GM18867 (cell line): ENCODE results near the gene GEMIN7.

ENCODE experiments used
- ATAC-seq: cut with Tn5 transposase; IDR thresholded peaks from one replicate; pipeline ENCODE4 v1.9.1; 2021; ENCODE audit warnings: mild to moderate bottlenecking, moderate library complexity; ENCODE audit not compliant: unreplicated experiment

Gene GEMIN7

GRCh38 chr19:45125360-45125759 is 46.3 kb downstream of the GEMIN7 start:
- no peak for ATAC-seq

- no peak for ATAC-seq
Observed at GRCh38 chr19:45125975-45126493, 47.0 kb downstream of the GEMIN7 start.

DNA sequence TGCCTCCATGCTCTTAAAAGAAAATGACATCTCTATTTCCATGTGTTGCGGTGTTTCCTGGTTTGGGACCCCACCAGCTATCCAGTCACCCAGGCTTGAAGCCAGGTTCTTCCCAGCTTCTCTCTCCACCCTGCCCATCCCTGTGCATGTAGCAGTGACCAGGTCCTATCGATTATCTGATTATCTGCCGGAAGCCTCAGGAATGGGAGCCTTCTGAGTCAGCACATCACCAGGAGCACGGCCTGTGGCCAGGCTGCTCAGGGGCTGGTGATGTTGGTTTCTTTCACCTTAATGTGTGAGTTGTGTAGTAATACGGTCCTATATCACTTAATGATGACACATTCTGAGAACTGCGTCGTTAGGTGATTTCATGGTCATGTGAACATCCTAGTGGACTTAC is 47.6 kb downstream of the GEMIN7 start:
- no peak for ATAC-seq

GRCh38 chr19:45128146-45128545 is 49.1 kb downstream of the GEMIN7 start:
- no peak for ATAC-seq

GRCh38 chr19:45128806-45129205 is 49.7 kb downstream of the GEMIN7 start:
- no peak for ATAC-seq

DNA sequence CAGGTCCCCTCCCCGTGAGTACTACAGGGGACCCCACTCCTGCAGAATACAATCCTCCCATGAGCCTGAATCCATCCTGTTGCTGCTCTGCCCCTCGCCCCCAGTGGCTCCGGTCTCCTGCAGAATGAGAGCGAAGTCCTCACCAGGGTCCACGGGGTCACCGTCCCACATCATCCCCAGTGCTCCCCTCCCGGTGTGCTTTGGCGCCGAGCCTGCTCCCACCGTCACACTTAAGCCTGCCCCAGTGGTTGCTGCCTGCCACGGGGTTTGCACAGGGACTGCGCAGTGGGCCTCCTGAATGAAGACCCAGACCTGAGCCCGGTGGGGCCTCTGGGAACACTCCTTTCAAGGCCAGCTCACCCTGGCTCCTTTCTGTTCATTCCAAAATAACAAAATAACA is 51.2 kb downstream of the GEMIN7 start:
- no peak for ATAC-seq

DNA sequence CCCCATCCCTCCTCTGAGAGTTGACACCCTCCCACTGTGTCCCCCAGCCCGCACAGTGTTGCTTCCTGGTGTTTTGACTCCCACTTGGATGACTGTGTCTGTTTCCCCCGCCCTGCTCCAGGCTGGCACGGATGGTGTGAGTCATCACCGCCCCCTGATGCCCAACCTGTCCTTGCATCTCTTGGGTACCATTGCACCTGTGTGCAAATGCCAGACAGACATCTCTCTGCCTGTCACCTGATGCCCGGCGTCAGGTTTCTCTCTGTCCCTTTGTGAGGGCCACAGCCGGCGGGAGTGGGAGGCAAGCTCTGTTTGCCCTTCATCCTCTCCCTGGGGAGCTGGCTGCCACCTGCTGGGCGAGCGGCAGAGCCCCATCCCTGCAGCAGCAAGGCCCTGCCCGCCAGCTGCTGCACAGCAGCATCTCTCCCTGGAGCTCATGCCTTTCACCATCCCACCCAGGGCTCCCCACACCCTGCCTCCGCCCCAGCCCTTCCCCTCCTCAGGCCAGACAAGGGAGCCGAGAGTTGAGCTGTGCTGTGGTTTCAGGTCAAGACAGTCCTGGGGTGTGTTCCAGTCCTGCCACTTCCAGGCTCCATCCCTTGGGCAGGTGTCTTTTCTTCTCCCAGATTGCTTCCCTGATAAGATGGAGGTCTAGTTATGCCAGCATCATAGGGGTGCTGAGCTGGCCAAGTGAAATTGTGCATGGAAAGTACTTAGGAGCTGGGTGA is 52.0 kb downstream of the GEMIN7 start:
- no peak for ATAC-seq

GRCh38 chr19:45133661-45134060 is 54.6 kb downstream of the GEMIN7 start:
- ATAC-seq: no peak

DNA sequence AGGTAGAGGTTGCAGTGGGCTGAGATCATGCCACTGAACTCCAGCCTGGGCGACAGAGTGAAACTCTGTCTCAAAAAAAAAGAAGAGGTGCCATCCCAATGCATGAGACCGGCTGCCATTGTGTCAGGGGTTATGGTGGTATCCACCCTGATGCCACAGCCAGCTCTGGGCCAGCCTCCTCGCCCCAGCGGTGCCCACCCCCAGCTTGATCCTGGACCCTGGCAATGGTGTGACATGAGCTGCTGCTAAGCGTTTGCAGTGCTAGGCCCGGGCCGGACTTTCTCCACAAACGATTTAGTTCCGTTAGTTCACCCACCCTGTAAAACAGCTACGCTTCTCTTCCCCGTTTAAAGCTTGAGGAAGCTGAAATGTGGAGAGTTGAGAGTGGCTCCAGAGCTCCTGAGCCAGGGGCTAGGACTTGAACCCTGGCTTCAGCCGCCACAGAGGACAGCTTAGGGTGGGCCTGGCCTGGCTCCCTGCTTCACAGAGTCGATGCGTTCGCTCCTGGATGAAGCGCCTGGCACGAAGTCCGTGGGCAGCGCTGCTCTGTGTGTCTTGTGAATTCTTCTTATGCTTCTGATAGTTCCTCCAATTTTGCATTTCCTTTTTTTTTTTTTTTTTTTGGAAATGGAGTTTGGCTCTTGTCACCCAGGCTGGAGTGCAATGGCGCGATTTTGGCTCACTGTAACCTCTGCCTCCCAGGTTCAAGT is 56.3 kb downstream of the GEMIN7 start:
- no peak for ATAC-seq

DNA sequence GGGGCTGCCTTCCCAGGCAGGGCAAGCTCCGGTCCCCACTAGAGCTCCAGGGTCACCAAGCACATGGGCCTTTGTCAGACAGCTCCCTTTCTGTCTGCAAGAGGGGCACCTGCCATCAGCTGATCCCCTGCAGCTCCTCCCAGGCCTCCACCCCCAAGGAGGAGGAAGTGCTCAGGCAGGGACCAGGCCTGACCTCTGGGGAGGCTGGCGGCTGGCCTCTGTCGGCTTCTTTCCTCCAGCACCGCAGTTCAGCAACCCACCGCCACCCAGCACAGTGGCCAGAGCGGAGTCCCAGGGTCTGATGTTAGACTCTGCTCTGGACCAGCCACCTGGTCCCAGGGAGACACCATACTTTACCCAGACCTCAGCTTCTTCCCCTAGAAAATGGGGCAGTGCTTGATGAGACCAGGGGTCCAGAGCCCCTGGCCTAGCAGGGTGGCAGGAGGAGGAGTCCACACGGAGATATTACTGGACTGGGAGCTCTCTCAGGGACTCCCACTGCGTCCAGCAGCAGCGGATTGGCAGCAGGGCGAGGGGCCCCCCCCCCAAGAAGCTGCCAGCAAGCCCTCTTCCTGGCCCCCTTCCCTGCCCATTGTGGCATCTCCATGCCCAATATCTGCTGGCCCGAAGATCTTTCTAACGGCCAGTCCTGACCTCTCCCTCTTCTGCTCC is 57.6 kb downstream of the GEMIN7 start:
- no peak for ATAC-seq

DNA sequence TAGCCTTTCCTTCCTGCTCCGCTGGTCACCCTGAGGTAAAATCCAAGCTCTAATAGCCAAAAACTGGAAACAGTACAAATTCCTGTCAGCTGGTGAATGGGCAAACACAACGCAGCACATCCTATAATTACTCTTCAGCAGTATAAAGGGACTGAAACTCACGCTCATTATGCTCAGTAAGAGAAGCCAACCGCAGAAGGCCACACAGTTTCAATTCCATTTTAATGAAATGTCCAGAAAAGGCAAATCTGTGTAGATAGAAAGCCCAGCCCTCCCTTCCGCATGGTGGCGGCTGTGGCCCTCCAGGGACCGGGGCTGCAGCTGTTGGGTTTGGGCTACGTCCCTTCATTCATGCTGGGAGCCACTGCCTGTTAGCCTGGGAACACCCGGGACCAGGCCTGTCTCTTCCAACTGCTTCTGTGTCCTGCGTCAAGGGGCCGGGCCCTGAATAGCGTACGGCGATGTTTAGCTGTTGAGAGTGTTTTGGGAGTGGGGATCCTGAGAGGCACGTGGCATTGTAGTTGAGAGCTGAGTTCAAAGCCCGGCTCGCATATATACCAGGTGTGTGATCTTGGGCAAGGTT is 58.2 kb downstream of the GEMIN7 start:
- ATAC-seq: peak; percentile 72

GRCh38 chr19:45138303-45138751 is 59.3 kb downstream of the GEMIN7 start:
- no peak for ATAC-seq

- ATAC-seq: no peak
Observed at GRCh38 chr19:45139286-45140143, 60.5 kb downstream of the GEMIN7 start.

GRCh38 chr19:45140144-45140503 is 61.1 kb downstream of the GEMIN7 start:
- ATAC-seq: no peak

DNA sequence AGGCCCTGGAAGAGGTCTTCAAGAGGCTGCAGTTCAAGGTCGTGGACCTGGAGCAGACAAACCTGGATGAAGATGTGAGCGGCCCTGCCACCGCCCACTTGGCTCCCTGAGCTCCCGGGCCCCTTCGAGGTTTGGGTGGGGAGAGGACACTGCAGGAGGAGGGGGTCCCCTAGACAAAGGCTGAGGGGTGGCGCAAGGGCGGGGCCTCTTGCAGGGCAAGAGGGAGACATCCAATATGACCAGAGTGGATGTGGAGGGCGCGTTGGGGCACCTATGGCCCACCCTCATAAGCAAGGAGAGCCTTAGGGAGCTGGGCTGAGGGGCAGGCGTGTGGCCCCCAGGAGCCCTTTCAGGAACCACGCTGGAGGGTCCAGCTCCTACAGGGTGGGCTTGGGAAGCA is 61.5 kb downstream of the GEMIN7 start:
- no peak for ATAC-seq
